Measurements from ENCODE around the gene PER2. TPM values are rescaled to one million over a fixed set of nuclear protein-coding genes. Genes with fewer than 3 reads are reported as not detected.

Gene PER2
- total RNA-seq, 1 donor from 2014 or later: 3.8 TPM

- peaks cover 15% of the 10 kb centered on the region for H3K27me3 Mint-ChIP-seq (ENCODE audit: unreplicated experiment)
- TF ChIP-seq, protein P1, sequence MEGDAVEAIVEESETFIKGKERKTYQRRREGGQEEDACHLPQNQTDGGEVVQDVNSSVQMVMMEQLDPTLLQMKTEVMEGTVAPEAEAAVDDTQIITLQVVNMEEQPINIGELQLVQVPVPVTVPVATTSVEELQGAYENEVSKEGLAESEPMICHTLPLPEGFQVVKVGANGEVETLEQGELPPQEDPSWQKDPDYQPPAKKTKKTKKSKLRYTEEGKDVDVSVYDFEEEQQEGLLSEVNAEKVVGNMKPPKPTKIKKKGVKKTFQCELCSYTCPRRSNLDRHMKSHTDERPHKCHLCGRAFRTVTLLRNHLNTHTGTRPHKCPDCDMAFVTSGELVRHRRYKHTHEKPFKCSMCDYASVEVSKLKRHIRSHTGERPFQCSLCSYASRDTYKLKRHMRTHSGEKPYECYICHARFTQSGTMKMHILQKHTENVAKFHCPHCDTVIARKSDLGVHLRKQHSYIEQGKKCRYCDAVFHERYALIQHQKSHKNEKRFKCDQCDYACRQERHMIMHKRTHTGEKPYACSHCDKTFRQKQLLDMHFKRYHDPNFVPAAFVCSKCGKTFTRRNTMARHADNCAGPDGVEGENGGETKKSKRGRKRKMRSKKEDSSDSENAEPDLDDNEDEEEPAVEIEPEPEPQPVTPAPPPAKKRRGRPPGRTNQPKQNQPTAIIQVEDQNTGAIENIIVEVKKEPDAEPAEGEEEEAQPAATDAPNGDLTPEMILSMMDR (IDR thresholded peaks at IDR 0.05; ENCODE audit: partially characterized antibody, unreplicated experiment): no peak
- peaks cover 66% of the 10 kb centered on the region for H3K4me1 Mint-ChIP-seq (ENCODE audit: low read depth, unreplicated experiment)
- no peaks in the 10 kb centered on the region for H3K36me3 Mint-ChIP-seq (ENCODE audit: unreplicated experiment)
- no peak for DNase-seq
- peaks cover 17% of the 10 kb centered on the region for H3K9me3 Mint-ChIP-seq (ENCODE audit: unreplicated experiment)
- peak overlapping the region; percentile 45 for H3K4me3 Mint-ChIP-seq (ENCODE audit: unreplicated experiment)
- peak overlapping the region; percentile 87 for H3K27ac Mint-ChIP-seq (ENCODE audit: unreplicated experiment)
These were observed 41.2 kb downstream of the PER2 start for GRCh38 chr2:238247002-238247822.

- H3K27ac Mint-ChIP-seq (ENCODE audit: unreplicated experiment): peak overlapping the region; percentile 64
- H3K4me3 Mint-ChIP-seq (ENCODE audit: unreplicated experiment): no peak overlapping the region
- no peak for DNase-seq
- peaks cover 24% of the 10 kb centered on the region for H3K27me3 Mint-ChIP-seq (ENCODE audit: unreplicated experiment)
- peaks cover 20% of the 10 kb centered on the region for H3K9me3 Mint-ChIP-seq (ENCODE audit: unreplicated experiment)
- peaks cover 51% of the 10 kb centered on the region for H3K4me1 Mint-ChIP-seq (ENCODE audit: low read depth, unreplicated experiment)
- TF ChIP-seq, protein P1 (IDR thresholded peaks at IDR 0.05; ENCODE audit: partially characterized antibody, unreplicated experiment): no peak
- H3K36me3 Mint-ChIP-seq (ENCODE audit: unreplicated experiment): no peaks in the 10 kb centered on the region
These were observed 44.3 kb downstream of the PER2 start for GRCh38 chr2:238244151-238244550.

DNA sequence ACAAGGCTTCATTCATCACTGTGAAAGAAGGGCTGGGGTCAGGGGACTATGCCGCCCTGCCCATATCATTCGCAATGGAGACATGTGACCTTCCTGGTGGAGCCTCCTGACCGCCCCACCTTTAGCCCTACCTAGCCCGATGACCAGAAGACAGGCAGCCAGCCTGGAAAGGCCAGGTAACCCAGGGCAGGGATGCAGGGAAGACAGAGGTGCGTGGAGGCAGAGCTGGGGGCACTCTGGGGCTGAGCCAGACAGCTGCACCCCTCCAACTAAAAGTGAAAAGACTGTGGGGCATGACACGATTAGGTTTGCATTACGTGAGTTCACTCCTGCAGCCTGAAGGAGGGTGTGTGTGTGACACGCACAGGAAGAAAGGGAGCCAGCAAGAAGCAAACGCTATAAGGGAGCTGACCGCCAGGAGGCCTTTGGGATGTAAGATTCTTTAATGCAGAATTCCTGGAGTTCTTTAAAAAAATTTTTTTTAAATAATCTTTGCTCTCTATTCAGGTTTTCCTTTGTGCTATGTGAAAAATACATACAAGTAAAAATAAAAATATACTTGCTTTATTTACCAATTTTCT lies 44.8 kb downstream of the PER2 start:
- H3K27me3 Mint-ChIP-seq (ENCODE audit: unreplicated experiment): peaks cover 24% of the 10 kb centered on the region
- TF ChIP-seq, protein P1 (IDR thresholded peaks at IDR 0.05; ENCODE audit: partially characterized antibody, unreplicated experiment): peak; percentile 45
- DNase-seq: no peak
- H3K4me3 Mint-ChIP-seq (ENCODE audit: unreplicated experiment): peak overlapping the region; percentile 47
- no peaks in the 10 kb centered on the region for H3K36me3 Mint-ChIP-seq (ENCODE audit: unreplicated experiment)
- H3K4me1 Mint-ChIP-seq (ENCODE audit: low read depth, unreplicated experiment): peaks cover 50% of the 10 kb centered on the region
- H3K27ac Mint-ChIP-seq (ENCODE audit: unreplicated experiment): peak overlapping the region; percentile 98
- H3K9me3 Mint-ChIP-seq (ENCODE audit: unreplicated experiment): peaks cover 20% of the 10 kb centered on the region

- TF ChIP-seq, protein P1 (IDR thresholded peaks at IDR 0.05; ENCODE audit: partially characterized antibody, unreplicated experiment): no peak
- Mint-ChIP-seq H3K4me3 (ENCODE audit: unreplicated experiment) (peak overlapping the region; percentile 81), H3K9me3 (ENCODE audit: unreplicated experiment) (peaks cover 24% of the 10 kb centered on the region), H3K36me3 (ENCODE audit: unreplicated experiment) (no peaks in the 10 kb centered on the region), H3K27me3 (ENCODE audit: unreplicated experiment) (peaks cover 26% of the 10 kb centered on the region), H3K4me1 (ENCODE audit: low read depth, unreplicated experiment) (peaks cover 46% of the 10 kb centered on the region), H3K27ac (ENCODE audit: unreplicated experiment) (peak overlapping the region; percentile 98)
- peak; percentile 50 for DNase-seq
These were observed 45.5 kb downstream of the PER2 start for GRCh38 chr2:238242731-238243495.
